Uterus (tissue), 2 donors: ENCODE results near the gene PGLYRP2.
"Not testable (repeated sequence)": the region's sequence is repeated elsewhere in the genome, so short reads cannot be mapped to it uniquely, and the experiment has no call there.

ENCODE experiments used
- POLR2A ChIP-seq, 2 donors: fragments of 450-650 bp; IDR thresholded peaks; one replicate each; pipeline ENCODE4 v1.6.1; 2016; ENCODE audit warnings: antibody characterized with exemption in 2 of 2, mild to moderate bottlenecking in 1 of 2, moderate library complexity in 1 of 2
- TF ChIP-seq, protein P1 (sequence below), 4 experiments: fragments of 200-600 bp in 2 of 4; fragments of 450-650 bp in 2 of 4; sonication (generic) in 2 of 4; IDR thresholded peaks; one replicate each; pipeline ENCODE4 v1.5.1; 2016 to 2019; ENCODE audit warnings: antibody characterized with exemption in 4 of 4, mild to moderate bottlenecking in 2 of 4, moderate library complexity in 1 of 4

DNA sequence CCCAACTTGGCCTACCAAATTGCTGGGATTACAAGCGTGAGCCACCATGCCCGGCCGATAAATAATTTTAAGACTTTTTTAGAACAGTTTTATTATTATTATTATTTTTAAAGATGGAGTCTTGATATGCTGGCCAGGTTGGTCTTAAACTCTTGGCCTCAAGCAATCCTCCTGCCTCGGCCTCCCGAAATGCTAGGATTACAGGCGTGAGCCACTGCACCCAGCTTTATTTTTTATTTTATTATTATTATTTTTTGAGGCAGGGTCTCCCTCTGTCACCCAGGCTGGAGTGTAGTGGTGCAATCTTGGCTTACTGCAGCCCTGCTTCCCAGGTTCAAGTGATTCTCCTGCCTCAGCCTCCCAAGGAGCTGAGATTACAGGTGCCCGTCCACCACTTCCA lies 1.7 kb upstream of the PGLYRP2 start:
- TF ChIP-seq, protein P1, sequence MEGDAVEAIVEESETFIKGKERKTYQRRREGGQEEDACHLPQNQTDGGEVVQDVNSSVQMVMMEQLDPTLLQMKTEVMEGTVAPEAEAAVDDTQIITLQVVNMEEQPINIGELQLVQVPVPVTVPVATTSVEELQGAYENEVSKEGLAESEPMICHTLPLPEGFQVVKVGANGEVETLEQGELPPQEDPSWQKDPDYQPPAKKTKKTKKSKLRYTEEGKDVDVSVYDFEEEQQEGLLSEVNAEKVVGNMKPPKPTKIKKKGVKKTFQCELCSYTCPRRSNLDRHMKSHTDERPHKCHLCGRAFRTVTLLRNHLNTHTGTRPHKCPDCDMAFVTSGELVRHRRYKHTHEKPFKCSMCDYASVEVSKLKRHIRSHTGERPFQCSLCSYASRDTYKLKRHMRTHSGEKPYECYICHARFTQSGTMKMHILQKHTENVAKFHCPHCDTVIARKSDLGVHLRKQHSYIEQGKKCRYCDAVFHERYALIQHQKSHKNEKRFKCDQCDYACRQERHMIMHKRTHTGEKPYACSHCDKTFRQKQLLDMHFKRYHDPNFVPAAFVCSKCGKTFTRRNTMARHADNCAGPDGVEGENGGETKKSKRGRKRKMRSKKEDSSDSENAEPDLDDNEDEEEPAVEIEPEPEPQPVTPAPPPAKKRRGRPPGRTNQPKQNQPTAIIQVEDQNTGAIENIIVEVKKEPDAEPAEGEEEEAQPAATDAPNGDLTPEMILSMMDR (IDR thresholded peaks at IDR 0.05): not testable (repeated sequence)
- TF ChIP-seq POLR2A (IDR thresholded peaks at IDR 0.05): not testable (repeated sequence)
